ENCODE measurements around the gene CAMTA1.

The CAMTA1 gene

DNA sequence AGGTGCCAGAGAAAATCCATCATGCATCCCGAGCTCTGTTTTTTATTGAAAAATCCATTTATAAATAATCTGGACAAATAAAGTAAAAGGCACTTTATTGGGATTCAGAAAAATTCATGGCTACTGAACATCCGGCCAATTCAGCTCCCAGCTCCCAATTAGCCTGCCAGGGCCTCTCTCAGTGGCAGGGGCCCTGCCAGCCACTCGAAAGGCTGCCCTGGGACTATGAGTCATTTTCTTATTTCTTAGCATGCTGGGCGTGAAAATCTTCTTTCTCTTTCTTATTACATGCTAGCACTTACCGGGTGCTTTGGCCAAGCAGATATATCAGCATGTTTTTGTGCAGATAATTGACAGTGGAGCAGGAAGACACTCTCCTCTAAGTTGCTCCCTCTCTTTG is 283.3 kb downstream of the CAMTA1 start:
- no peak for DNase-seq (ENCODE audit: low read depth in 2 of 3, low spot score in 2 of 3)

DNA sequence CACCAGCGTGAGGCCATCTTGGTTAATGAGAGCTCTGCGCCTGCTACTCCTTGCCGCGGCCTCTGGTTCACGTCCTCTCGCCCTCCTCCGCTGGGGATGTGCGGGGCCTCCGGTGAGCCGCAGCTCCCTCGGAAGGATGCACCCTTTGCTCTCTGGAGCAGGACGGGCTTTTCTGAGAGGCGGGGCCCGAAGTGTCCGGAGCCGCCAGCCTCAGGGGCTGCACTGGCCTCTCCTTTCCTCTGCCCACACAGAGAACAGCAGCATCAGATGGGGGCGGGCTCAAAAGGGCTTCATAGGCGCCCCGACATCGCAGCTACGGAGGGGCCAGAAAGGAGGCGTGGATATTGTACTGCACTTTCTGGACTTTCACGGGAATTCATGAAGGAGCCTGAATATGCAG is 284.7 kb downstream of the CAMTA1 start:
- no peak for DNase-seq (ENCODE audit: low read depth in 2 of 3, low spot score in 2 of 3)

DNA sequence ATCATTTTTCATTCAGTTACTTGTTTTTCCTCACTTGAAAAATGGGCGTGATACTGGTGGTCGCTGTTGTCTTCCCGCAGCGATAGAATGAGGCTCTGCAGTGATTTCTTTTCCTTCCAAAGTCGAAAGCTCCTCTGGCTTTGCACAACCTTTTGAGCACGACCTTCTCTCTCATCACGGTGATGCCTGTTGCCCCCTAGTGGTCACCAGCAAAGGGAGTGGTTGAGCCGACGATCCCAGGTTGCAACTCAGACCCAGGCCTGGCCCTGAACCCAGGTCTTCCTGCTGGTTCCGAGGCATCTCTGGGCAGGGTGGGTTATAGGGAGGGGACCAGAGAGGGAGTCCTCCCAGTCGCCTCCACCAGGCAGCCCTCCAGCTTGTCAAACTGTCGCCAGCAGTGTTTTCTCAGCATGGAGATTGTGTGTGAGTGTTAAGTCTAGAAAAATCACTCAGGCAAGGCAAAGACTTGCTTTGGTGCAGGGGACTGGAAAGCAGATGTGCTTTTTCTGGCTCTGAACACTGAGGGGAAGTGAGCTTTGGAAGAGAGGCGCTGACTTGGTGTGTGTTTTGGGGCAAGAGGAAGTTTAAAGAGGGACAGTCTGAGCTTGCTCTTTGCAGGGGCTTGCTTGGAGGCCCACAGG is 285.3 kb downstream of the CAMTA1 start:
- DNase-seq (ENCODE audit: low read depth in 2 of 3, low spot score in 2 of 3) = peak; percentile 3 to 36 (median 5)

DNA sequence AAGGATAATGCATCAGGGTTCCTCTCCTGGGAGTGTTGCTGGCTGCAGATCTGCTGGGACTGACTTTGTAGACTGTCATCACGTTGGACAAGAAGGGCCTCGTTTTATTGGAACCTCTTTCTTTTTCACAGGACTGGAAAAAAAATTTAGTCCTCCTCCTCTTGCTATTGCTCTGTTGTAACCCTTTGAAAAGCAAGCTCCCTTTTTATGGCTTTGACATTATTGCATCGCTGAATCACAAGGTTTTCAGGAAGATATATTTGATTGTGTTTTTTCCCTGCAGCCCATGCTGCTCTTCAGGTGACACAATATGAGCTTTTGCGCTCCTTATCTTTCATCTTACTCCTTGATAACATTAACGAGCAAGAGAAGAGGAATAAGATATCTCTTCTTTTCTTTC is 290.9 kb downstream of the CAMTA1 start:
- DNase-seq (ENCODE audit: low read depth in 2 of 3, low spot score in 2 of 3) = no peak

DNA sequence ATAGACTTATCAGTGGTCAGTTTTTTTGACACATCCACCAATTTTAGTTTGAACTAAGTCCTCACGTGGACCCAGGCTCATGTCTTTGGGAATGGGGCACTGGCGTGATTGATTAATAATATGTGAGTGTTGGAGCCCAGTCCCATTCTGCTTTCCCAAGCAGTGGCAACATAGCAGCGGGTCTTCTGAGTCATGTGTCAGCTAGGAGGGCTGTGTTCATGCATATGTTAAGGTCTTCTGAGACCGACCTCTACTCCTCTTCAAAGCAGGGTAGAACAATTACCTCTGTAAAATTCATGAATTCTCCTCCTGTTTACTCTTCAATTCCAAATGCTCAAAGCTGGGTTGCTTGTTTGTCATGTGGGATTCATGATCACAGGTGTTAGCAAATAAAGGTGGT is 291.3 kb downstream of the CAMTA1 start:
- no peak for DNase-seq (ENCODE audit: low read depth in 2 of 3, low spot score in 2 of 3)

DNA sequence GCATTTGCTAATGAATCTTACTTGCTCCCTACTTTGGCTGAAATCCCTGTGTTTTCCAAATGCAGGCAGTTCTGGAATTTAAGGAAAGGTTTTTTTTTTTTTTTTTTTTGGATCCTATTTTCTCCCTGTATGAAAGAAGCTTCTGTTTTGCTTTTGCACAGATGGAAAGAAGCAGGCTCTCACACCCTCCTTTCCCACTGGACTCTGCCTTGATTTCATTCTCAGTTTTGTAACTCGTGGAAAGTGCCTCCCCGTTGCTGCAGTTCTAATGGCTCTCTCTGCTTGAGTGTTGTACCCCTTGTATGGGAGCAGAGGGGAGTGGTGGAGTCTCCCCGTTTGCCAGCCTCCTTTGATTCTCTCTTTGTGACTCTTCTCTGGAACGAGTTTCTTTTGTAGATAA is 291.9 kb downstream of the CAMTA1 start:
- no peak for DNase-seq (ENCODE audit: low read depth in 2 of 3, low spot score in 2 of 3)

DNA sequence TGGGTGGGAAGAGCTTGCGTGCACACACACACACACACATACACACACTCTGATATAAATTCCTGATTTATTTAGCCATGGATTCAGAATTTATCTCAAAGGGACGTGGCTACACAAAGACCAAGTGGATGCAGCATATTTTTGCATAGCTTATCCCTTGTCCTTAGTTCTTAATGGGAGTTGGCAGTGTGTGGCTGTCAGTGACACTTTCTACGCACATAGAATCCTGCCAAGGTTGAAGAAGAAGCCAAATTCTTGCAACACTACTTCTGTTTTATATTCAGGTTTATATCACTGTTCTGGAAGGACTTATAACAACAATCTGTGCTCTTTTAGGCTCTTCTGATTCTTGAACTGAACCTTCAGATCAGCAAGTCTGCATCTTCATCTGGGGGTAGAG is 292.7 kb downstream of the CAMTA1 start:
- no peak for DNase-seq (ENCODE audit: low read depth in 2 of 3, low spot score in 2 of 3)

DNA sequence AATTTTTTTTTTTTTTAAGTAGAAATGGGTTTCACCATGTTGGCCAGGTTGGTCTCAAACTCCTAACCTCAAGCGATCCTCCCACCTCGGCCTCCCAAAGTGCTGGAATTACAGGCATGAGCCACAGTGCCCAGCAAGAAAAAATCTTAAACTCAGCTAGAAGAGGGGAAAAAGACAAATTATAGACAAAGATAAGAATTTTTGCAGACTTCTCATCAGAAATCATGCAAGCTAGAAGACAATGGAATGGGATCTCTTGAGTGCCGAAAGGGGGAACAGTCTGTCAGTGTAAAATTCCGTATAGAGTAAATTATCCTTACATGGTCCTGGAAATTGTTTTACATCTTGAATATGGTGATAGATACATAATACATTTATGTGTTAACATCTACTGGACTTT is 294.4 kb downstream of the CAMTA1 start:
- no peak for DNase-seq (ENCODE audit: low read depth in 2 of 3, low spot score in 2 of 3)

DNA sequence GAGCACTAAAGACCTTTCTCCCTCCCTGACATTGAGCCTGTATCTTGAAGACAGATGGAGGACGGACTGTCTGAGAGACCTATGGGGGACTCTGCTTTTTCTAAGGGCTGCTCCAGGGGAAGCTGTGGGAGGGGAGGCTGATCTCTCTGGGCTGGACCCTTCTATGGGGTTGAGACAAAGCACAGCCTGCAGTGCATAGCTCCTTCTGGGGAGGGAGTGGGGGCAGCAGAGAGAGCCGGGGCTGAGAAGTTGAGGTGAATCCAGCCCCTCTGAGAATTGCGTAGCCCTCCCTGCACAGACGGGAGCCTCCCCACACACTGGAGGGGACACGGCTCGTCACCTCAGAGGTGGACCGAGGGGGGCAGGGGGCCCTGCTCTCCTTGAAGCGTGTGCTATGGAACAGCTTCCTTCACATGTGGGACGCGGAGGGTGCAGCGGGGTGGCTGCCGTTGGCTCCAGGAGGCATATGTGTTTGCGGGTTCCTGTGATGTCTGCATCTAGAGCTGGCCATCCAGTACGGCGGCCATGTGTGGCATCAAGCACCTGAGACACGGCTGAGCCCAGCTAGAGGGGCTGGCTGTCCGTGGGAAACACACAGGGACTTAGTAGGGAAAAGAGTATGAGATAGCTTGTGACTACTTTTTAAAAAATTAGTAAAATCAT is 299.1 kb downstream of the CAMTA1 start:
- DNase-seq (ENCODE audit: low read depth in 2 of 3, low spot score in 2 of 3) = no peak

DNA sequence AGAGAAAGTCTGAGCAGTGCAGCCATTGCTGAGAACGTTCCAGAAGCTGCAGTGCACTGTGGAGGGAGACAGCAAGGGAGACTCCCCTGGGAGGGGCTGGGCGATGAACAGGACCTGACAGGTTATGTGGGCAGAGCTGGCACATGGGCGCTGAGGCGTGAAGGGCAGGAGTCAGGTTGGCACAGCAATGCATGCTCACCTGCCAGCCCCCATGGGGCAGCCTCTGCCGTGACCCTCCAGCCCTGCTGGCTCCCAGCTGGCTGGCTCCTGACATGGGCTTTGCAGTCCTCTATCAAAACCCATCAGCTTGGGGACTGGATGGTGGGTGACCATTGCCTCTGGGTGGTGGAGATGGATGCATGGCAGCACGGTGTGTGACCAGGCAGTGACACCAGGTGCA is 300.3 kb downstream of the CAMTA1 start:
- no peak for DNase-seq (ENCODE audit: low read depth in 2 of 3, low spot score in 2 of 3)

DNA sequence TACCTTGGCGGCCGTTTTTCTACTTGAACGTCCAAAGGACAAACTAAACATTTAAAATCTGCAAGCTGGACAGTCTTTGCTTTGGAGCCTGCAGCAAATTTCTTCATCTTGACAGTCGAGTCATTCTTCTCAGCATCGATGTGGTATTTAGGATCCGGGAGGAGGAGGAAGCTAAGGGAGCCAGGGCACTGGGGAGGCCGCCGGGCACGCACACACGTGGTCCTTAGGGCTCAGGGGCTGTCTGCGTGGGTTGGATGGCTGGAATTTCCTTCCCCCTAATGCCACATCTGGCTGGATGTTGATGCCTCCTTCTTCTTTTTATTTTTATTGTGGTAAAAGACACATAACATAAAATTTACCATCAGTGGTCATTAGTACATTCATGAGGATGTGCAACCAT is 300.9 kb downstream of the CAMTA1 start:
- no peak for DNase-seq (ENCODE audit: low read depth in 2 of 3, low spot score in 2 of 3)

DNA sequence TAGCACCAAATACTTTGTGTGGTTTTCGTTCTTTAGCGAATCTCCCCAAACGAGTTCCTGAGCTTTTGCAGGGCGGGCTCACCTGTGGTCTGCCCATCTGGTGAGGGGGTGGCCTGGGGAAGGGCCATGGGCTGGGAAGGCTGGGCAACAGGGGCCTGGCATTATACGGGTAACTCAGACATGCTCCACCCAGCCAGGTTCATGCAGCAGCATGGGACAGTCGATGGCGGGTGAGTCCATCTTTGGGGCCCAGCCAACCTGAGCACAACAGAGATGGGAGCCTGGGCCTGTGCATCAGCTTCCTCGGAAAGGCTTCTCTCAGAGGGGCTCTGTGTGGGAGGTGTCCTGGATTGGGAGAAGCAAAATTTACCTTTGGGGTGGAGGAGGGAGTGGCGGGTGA is 302.6 kb downstream of the CAMTA1 start:
- DNase-seq (ENCODE audit: low read depth in 2 of 3, low spot score in 2 of 3) = no peak

DNA sequence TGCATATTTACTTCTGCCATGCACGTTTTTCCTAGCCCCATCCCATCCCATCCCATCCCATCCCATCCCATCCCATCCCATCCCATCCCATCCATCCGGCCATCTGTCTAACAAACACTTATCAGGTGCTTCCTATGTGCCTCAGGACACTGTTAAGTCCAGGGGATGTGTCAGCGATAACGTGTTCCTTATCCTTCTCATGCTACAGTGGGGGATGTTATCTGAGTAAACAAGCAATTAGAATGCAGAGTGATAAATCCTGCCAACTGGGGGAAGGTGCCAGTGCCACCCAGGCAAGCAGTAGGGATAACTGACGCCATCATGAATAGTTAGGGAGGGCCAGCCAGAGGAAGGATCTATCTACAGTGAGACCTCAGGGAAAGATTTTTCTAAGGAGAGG is 304.2 kb downstream of the CAMTA1 start:
- DNase-seq (ENCODE audit: low read depth in 2 of 3, low spot score in 2 of 3) = no peak

DNA sequence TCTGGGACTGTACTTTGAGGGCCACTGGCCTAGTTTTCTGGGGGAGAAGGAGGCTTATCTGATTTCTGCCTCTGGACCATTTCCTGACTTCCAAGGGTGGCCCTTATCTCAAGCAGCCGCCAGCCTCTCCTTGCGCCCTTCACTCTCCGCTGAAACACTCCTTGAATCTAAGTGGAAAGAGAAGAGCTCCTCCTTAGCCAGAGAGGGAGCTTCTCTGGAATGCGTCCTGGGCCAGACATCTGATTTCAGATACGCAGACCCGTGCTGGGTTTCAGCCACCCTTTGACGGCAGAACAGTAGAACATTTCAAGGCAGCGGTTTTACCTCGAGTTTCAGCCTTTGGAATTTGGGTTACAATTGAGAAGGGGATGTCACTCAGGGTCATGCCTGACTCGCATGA is 308.0 kb downstream of the CAMTA1 start:
- no peak for DNase-seq (ENCODE audit: low read depth in 2 of 3, low spot score in 2 of 3)

DNA sequence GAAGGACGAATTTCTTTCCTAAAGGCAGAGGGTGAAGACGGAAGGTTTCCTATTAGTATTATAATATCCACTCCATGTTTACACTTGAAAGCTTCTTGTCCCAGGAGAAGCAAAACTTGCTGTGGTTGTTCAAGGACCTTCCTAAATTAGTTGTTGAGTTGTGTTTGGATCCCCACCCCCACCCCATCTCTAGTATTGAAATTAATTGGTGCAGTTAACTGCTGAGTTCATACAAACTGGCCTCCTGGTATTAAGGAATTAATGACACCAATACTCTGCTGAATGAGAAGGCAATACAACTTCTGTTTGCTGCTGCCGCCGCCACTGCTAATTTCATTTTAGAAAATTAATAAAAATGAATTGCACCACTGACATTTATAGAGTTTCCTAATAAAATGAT is 308.8 kb downstream of the CAMTA1 start:
- DNase-seq (ENCODE audit: low read depth in 2 of 3, low spot score in 2 of 3) = no peak

DNA sequence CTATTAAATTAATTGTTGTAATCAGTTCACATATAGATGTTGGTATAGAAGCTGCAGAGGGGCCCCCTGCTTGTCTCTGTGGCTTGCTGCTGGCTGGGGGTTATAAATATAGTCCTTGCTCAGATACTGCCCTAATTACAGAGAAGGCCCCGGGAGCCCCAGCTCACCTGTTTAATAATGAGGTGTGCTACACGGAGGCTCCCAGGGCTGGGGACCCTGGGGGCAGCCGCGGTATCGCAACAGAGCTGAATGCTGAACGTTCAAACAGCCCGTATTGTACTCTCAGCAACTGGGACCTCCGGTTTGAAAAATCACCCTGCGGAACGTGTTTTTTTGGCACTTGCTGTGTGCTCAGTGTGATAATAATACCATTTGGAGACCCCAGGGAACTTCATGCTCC is 309.3 kb downstream of the CAMTA1 start:
- no peak for DNase-seq (ENCODE audit: low read depth in 2 of 3, low spot score in 2 of 3)

DNA sequence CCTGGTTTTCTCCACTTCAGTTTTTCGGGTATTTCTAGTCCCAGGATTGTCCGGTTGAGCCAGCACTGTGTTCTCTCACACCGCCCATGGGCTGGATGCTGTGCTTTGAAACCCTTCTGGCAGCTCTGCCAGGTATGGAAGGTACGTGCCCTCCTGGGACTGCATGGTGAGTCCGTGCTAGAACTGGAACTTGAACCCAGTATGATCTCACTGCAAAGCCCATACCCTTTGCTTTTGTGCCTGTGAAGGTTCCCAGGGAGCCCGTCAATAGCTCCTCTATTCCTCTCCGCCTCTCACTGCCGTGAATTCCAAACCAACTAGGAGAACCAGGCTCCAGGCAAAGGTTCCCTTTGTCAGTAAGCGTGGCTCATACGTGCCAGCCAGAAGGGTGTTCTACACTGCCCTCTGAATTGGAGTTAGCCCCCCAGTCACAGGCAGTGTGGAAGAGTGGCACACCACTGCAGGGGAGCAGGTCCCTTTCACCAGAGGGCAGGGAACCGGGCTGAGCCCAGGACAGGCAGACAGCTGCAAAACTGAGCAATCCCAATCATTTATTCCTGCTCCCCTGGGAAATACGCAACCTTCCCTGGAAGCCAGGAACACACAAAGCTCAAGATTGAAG is 310.2 kb downstream of the CAMTA1 start:
- DNase-seq (ENCODE audit: low read depth in 2 of 3, low spot score in 2 of 3) = no peak

DNA sequence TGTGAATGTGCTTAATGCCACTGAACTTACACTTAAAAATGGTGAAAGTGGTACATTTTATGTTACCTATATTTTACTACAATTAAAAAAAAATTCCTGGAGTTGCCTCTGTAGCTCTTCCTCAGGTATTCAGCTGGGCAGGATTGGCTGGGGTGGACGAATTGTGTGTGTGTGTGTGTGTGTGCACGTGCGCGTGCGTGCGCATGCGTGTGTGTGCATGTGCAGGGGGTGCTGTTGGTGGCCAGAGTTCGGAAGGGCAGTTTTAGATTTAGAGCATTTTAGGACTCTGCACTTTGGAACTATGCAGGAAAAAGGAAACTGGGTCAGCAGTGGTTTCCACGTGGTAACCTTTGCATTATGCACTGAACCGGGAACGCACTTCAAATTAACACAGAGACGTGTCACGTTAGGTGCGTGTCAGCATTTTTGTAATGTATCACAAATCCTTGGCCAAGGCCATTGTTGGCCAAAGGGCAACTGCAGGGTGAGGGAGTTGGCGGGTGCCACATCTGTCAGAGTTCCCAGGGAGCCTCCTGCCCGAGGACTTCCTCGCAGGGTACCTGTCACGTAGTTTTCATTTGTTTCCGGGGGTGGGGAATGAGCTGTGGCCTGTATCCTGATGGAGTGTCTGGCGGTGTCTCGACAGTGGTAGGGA is 312.8 kb downstream of the CAMTA1 start:
- no peak for DNase-seq (ENCODE audit: low read depth in 2 of 3, low spot score in 2 of 3)

DNA sequence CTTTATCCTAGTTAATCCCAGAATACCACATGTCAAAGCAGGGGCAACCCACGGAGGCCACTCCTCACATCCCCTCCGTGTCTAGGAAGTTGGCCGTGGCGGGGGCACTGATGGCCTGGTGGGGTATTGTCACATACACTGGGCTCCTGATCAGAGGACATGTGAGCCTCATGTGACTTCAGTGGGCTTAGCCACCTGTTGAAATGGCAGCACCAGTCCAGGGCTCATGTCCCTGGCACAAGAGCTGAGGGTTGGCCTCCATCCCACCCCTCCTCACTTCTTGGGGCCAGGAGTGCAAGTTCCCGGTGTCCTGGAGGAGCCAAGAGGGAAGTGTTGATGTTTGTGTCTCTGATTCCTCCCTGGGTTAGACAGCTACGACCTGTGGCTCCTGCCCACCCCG is 313.4 kb downstream of the CAMTA1 start:
- no peak for DNase-seq (ENCODE audit: low read depth in 2 of 3, low spot score in 2 of 3)

DNA sequence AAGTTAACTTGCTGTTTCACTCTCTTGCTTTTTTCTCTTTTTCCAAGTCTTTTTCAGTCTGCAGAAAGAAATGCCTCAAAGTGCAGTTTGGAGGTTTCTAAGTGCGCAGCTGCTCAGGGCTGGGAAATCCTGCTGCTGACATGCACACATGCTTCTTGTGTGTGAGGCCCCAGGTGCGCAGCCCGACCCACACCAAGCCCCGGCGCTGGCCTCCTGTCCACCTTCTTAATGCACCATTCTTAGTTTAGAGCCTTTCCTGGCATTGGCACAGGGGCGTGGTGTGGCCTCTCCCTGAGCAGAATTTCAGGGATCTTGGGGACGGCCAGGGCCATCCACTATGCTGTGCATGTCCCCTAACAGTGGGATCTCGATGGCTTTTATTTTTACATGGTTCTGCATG is 315.2 kb downstream of the CAMTA1 start:
- no peak for DNase-seq (ENCODE audit: low read depth in 2 of 3, low spot score in 2 of 3)

DNA sequence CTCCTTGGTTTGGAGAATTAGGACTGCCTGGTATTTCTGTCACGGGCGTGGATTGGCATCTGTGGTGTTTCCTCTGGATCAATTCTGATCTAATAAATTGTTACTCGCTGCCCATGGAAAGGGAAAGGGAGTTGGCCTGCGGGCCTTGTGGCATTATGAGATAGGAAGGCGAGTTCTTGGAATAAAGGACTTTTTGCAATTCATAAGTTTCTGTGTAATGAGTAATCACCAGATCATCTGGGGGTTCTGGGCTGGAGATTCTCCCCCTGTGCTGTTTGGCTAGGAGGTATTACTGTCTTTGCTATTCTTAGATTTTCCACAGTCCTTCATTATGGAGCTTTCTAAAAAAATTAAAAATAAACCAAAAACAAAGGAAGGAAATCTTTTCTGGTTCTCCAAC is 315.9 kb downstream of the CAMTA1 start:
- no peak for DNase-seq (ENCODE audit: low read depth in 2 of 3, low spot score in 2 of 3)

DNA sequence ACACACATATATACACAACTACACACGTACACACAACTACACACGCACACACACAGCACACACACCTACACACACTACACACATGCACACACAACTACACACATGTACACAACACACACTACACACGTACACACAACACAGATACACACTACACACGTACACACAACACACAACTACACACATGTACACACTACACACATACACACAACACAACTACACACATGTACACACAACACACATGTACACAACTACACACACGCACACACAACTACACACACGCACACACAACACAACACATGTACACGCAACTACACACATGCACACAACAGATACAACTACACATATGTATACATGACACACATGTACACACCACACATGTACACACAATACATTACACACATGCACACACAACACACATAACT is 318.1 kb downstream of the CAMTA1 start:
- DNase-seq (ENCODE audit: low read depth in 2 of 3, low spot score in 2 of 3) = no peak
